Endothelial cell of umbilical vein (primary cell): ENCODE data around the gene DISP3. TPM values are rescaled to one million over a fixed set of nuclear protein-coding genes. Genes with fewer than 3 reads are reported as not detected.

Experiments
- BruUV-seq: library from RNA; stranded (reverse); fragments of 400-500 nt; replicated peaks from 2 replicates; lab custom pipeline; 2021; lab: Mats Ljungman, UMichigan
- CTCF ChIA-PET: fragments of 300-600, 350-600 bp; sonication (Branson Sonifier 250); formaldehyde crosslinking; loops from one replicate; lab custom pipeline; 2021; ENCODE audit warnings: antibody characterized with exemption, inconsistent platforms; lab: Charles Lee
- POLR2A ChIA-PET: fragments of 300-600, 350-600 bp; sonication (Branson Sonifier 250); formaldehyde crosslinking; loops from one replicate; lab custom pipeline; 2021; ENCODE audit warnings: antibody characterized with exemption, inconsistent platforms; lab: Charles Lee
- DNase-seq: peaks from one replicate; pipeline ENCODE4 v3.0.0-alpha.2; 2011; ENCODE audit warnings: low read depth, low spot score
- FAIRE-seq: peaks from 2 replicates; lab custom pipeline; 2011; peaks lifted over from hg19 to GRCh38; lab: Jason Lieb, UNC
- H2AFZ ChIP-seq: 2 replicates; pipeline ENCODE4 v1.6.0; 2012; ENCODE audit warnings: low read depth, low read length, control low read depth, inconsistent platforms
- H3K27ac ChIP-seq: 2 replicates; pipeline ENCODE4 v1.5.1; 2011; ENCODE audit warnings: low read depth, mild to moderate bottlenecking, control low read depth, low read length, moderate library complexity; ENCODE audit not compliant: insufficient read depth
- H3K27me3 ChIP-seq, 2 experiments: 2 replicates each; pipeline versions ENCODE4 v1.6.0 to v1.6.1; 2011; ENCODE audit warnings: low read length in 2 of 2, mixed read lengths in 1 of 2; ENCODE audit not compliant: control insufficient read depth in 2 of 2, insufficient read depth in 2 of 2
- H3K36me3 ChIP-seq, 2 experiments: 2 replicates in 1 of 2; 3 replicates in 1 of 2; pipeline ENCODE4 v1.5.1; 2011; ENCODE audit warnings: low read length in 2 of 2, mild to moderate bottlenecking in 1 of 2, moderate library complexity in 1 of 2; ENCODE audit not compliant: control insufficient read depth in 2 of 2, insufficient read depth in 2 of 2; ENCODE audit errors: extremely low read depth in 1 of 2
- H3K4me1 ChIP-seq: 3 replicates; pipeline ENCODE4 v1.5.1; 2011; ENCODE audit warnings: mild to moderate bottlenecking, low read length; ENCODE audit not compliant: control insufficient read depth, insufficient read depth; ENCODE audit errors: extremely low read depth
- H3K4me2 ChIP-seq: 2 replicates; pipeline ENCODE4 v1.6.1; 2011; ENCODE audit warnings: low read length, control low read depth, mixed read lengths; ENCODE audit not compliant: insufficient read depth
- H3K4me3 ChIP-seq, 3 experiments: fragments of 200-600 bp in 1 of 3; sonication (generic), shearing (Covaris generic) in 1 of 3; replicated peaks in 1 of 3; 2 replicates each; pipeline ENCODE4 v1.5.1; 2011 to 2016; ENCODE audit warnings: control low read depth in 3 of 3, low read length in 3 of 3, mild to moderate bottlenecking in 2 of 3, inconsistent platforms in 1 of 3, low read depth in 1 of 3, moderate library complexity in 1 of 3; ENCODE audit not compliant: insufficient read depth in 1 of 3
- H3K79me2 ChIP-seq: 2 replicates; pipeline ENCODE4 v1.6.0; 2012; ENCODE audit warnings: low read length, inconsistent platforms; ENCODE audit not compliant: control insufficient read depth, insufficient read depth
- H3K9ac ChIP-seq: replicated peaks from 2 replicates; pipeline ENCODE3; 2011; ENCODE audit warnings: low read length, control low read depth; ENCODE audit not compliant: insufficient read depth; ENCODE audit errors: extremely low read depth
- H3K9me1 ChIP-seq: replicated peaks from 3 replicates; pipeline ENCODE4 v1.6.0; 2011; ENCODE audit warnings: mild to moderate bottlenecking, low read length; ENCODE audit not compliant: control insufficient read depth, insufficient read depth; ENCODE audit errors: extremely low read depth
- H3K9me3 ChIP-seq: replicated peaks from 2 replicates; pipeline ENCODE4 v1.5.1; 2012; ENCODE audit warnings: low read length, inconsistent platforms; ENCODE audit not compliant: control insufficient read depth, insufficient read depth
- H4K20me1 ChIP-seq: replicated peaks from 2 replicates; pipeline ENCODE3; 2011; ENCODE audit warnings: mild to moderate bottlenecking, low read length; ENCODE audit not compliant: control insufficient read depth, insufficient read depth; ENCODE audit errors: extremely low read depth
- EZH2 ChIP-seq: IDR thresholded peaks from 2 replicates; pipeline ENCODE4 v1.6.1; 2012; ENCODE audit warnings: borderline replicate concordance, low read depth, mild to moderate bottlenecking, moderate library complexity, low read length, inconsistent platforms; ENCODE audit not compliant: severe bottlenecking
- GATA2 ChIP-seq: IDR thresholded peaks from 2 replicates; pipeline ENCODE4 v1.7.0; 2011; ENCODE audit warnings: low read depth, mild to moderate bottlenecking, moderate library complexity, mixed read lengths, low read length; ENCODE audit not compliant: insufficient read length, insufficient read depth
- MAX ChIP-seq: IDR thresholded peaks from 2 replicates; pipeline ENCODE4 v1.6.1; 2011; ENCODE audit not compliant: insufficient read depth, insufficient read length
- MYC ChIP-seq: IDR thresholded peaks from one replicate; pipeline ENCODE4 v1.6.1; 2011; ENCODE audit warnings: mild to moderate bottlenecking, low read depth, low read length
- POLR2A ChIP-seq: IDR thresholded peaks from 2 replicates; pipeline ENCODE4 v1.6.1; 2012; ENCODE audit warnings: low read depth, mild to moderate bottlenecking, control low read depth, low read length
- POLR2AphosphoS5 ChIP-seq: IDR thresholded peaks from 2 replicates; pipeline ENCODE4 v1.6.1; 2012; ENCODE audit warnings: low read depth, mild to moderate bottlenecking, control low read depth, low read length, moderate library complexity; ENCODE audit not compliant: insufficient read depth
- dilution Hi-C: fragments of 300-500 bp; cut with MboI; formaldehyde crosslinking; loops from one replicate; pipeline ENCODE4 v1.15.0; 2019; ENCODE audit warnings: low sequenced_read_pairs; ENCODE audit not compliant: extremely low pct_ligation_motif_present
- intact Hi-C: fragments of 100-400 bp; cut with micrococcal nuclease; formaldehyde crosslinking; loops from one replicate; pipeline ENCODE4 v1.10.0; 2022
- polyA plus RNA-seq, 4 experiments: library from polyadenylated mRNA; depleted of rRNA in 3 of 4; stranded (reverse) in 3 of 4; unstranded in 1 of 4; fragments of >200 nt; gene quantifications; 2 replicates each; pipeline versions ENCODE4 v1.2.1 to v1.2.3, GENCODE V29; 2011 to 2012; ENCODE audit warnings: missing spikeins in 1 of 4
- total RNA-seq: library from RNA; stranded (reverse); gene quantifications from 2 replicates; pipeline ENCODE4 v1.2.3, GENCODE V29; 2021

The DISP3 gene
- total and polyA plus RNA-seq, 2 donors (not counting 3 experiments of a cell fraction or from before 2014, with no cell fraction given), result 0.26 to 0.49 TPM

- H3K9me3 ChIP-seq, result no peaks in the 10 kb centered on the region
- dilution Hi-C loops (no loop called here), intact Hi-C loops (no loop called here)
- no peak overlapping the region for H3K4me3 ChIP-seq
- H3K27me3 ChIP-seq, result no peaks in the 10 kb centered on the region
- no peak overlapping the region for H3K4me2 ChIP-seq
- H3K9ac ChIP-seq, result no peak overlapping the region
- no peak overlapping the region for H3K27ac ChIP-seq
- H3K36me3 ChIP-seq, result no peaks in the 10 kb centered on the region
- H4K20me1 ChIP-seq, result no peaks in the 10 kb centered on the region
- no TSS peak for BruUV-seq
- DNase-seq, result no peak
- no peaks in the 10 kb centered on the region for H3K4me1 ChIP-seq
- TF ChIP-seq MYC (no peak), GATA2 (no peak), EZH2 (no peak), POLR2A (no peak), MAX (no peak), POLR2AphosphoS5 (no peak)
- ChIA-PET CTCF (no interaction called here), POLR2A (no interaction called here)
- no peak overlapping the region for H2AFZ ChIP-seq
- H3K9me1 ChIP-seq, result no peaks in the 10 kb centered on the region
- H3K79me2 ChIP-seq, result no peaks in the 10 kb centered on the region
- FAIRE-seq, result no peak
Measured at GRCh38 chr1:11568687-11569086, 89.7 kb downstream of the DISP3 start.

- TF ChIP-seq MYC, result no peak
- TF ChIP-seq POLR2A, result no peak
- dilution Hi-C loops, result no loop called here
- no peak overlapping the region for H3K9ac ChIP-seq
- H3K4me1 ChIP-seq, result no peaks in the 10 kb centered on the region
- H3K79me2 ChIP-seq, result no peaks in the 10 kb centered on the region
- no TSS peak for BruUV-seq
- CTCF ChIA-PET, result no interaction called here
- H3K4me3 ChIP-seq, result no peak overlapping the region
- POLR2A ChIA-PET, result no interaction called here
- no peak overlapping the region for H3K4me2 ChIP-seq
- H2AFZ ChIP-seq, result no peak overlapping the region
- H3K9me3 ChIP-seq, result no peaks in the 10 kb centered on the region
- intact Hi-C loops, result no loop called here
- no peaks in the 10 kb centered on the region for H4K20me1 ChIP-seq
- H3K27ac ChIP-seq, result no peak overlapping the region
- H3K27me3 ChIP-seq, result no peaks in the 10 kb centered on the region
- DNase-seq (no peak), FAIRE-seq (no peak)
- no peaks in the 10 kb centered on the region for H3K9me1 ChIP-seq
- no peaks in the 10 kb centered on the region for H3K36me3 ChIP-seq
Measured at GRCh38 chr1:11569551-11569950, 90.6 kb downstream of the DISP3 start.
